Measurements from ENCODE around the gene TCP10L.
"Not testable (repeated sequence)": the region's sequence is repeated elsewhere in the genome, so short reads cannot be mapped to it uniquely, and the experiment has no call there.

The TCP10L gene

DNA sequence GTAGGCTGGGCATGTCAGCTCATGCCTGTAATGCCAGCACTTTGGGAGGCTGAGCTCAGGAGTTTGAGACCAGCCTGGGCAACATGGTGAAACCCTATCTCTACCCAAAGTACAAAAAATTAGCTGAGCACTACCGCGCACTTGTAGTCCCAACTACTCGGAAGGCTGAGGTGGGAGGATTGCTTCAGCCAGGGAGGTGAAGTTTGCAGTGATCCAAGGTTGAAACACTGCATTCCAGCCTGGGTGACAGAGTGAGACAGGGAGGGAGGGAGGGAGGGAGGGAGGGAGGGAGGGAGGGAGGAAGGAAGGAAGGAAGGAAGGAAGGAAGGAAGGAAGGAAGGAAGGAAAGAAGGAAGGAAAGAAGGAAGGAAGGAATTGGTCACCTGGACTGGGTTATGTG is 53.8 kb downstream of the TCP10L start:
- not testable (repeated sequence) for H3K4me3 Mint-ChIP-seq; H3K27ac Mint-ChIP-seq; H3K9me3 Mint-ChIP-seq (ENCODE audit: low read depth); H3K4me1 Mint-ChIP-seq (ENCODE audit: low read depth); H3K27me3 Mint-ChIP-seq; H3K36me3 Mint-ChIP-seq

DNA sequence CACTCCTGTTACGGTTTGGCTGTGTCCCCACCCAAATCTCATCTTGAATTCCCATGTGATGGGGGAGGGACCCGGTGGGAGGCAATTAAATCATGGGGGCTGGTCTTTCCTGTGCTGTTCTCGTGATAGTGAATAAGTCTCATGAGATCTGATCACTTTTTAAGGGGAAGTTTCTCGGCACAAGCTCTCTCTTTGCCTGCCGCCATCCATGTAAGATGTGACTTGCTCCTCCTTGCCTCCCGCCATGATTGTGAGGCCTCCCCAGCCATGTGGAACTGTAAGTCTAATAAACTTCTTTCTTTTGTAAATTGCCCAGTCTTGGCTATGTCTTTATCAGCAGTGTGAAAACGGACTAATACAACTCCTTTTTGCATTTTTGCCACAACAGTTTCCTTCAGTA is 54.5 kb downstream of the TCP10L start:
- not testable (repeated sequence) for H3K27me3 Mint-ChIP-seq; H3K27ac Mint-ChIP-seq; H3K36me3 Mint-ChIP-seq; H3K4me3 Mint-ChIP-seq; H3K4me1 Mint-ChIP-seq (ENCODE audit: low read depth); H3K9me3 Mint-ChIP-seq (ENCODE audit: low read depth)

DNA sequence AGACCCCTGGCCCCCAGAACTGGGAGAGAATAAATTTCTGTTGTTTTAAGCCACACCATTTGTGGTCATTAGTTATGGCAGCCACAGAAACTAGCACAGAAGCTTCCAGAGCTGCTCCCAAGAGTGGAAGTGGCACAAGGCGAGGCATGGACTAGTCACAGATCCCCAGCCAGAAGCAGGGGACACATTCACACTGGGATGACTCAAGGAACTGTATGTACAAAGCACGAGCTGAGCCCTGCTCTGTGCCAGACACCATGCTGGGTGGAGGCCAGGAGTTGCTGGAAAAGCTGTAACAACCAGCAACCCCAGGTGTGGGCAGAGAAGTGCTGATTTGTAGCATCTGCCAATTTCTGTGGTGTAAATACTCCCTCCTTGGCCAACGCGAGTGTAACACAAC is 55.6 kb downstream of the TCP10L start:
- Mint-ChIP-seq H3K4me1 (ENCODE audit: low read depth) (no peaks in the 10 kb centered on the region), H3K9me3 (ENCODE audit: low read depth) (peaks cover 5% of the 10 kb centered on the region), H3K36me3 (peaks cover 6% of the 10 kb centered on the region), H3K27ac (no peak overlapping the region), H3K4me3 (no peak overlapping the region), H3K27me3 (no peaks in the 10 kb centered on the region)

DNA sequence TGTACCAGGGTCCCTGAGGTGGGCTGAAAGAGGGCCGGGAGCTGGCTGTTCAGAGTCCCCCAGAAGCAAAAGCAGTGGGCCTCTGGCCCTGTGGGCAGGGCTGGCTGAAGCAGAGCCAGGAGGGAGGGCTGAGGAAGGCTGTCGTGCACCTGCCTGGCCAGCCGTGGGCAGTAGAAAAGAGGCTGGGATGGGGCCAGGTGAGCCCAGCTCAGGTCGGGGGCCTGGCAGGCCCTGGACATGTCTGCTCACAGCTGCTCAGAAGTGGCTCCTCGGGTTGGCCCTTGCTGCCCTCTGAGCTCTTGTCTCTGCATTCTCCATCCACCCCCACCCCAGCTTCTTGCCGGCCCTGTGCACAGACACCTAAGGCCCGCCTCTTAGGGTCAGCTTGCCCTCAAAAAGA is 60.0 kb downstream of the TCP10L start:
- no peaks in the 10 kb centered on the region for H3K27me3 Mint-ChIP-seq

DNA sequence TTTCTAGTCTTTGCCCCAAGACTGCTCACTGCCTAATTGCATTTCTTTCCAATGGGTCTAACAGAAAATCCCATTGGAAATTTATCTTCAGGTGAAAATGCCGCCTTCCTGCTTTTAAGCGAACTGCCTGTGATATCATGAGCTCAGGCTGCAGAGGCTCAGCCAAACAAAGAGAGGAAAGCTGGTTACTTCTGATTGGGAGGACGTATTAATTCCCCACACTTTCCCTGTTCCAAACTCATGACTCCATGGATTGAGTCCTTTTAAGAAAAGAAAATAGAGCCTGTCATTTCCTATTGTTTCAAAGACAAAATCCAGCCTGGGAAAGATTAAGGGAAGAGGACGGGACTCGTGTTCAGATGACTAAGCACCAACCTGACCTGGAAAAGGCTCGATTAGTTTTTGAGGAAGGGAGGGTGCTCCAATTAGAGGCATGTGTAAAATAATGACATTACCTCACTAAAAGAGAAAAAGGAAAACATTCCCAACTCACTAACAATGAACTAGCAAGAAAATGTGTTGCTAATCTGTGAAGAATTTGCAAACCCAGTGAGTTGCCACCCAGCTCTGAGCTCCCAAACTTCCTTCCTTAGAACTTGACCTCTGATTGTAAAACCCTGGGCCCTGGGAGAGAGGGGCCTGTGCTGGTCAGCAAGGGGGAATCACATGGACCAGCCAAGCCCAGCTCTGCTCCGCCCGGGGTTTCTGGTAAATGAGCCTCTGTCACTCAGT is 61.2 kb downstream of the TCP10L start:
- no peaks in the 10 kb centered on the region for H3K36me3 Mint-ChIP-seq
- H3K4me1 Mint-ChIP-seq (ENCODE audit: low read depth): no peaks in the 10 kb centered on the region
- no peak overlapping the region for H3K4me3 Mint-ChIP-seq
- no peak overlapping the region for H3K27ac Mint-ChIP-seq
- no peaks in the 10 kb centered on the region for H3K27me3 Mint-ChIP-seq
- H3K9me3 Mint-ChIP-seq (ENCODE audit: low read depth): peaks cover 5% of the 10 kb centered on the region

More for the DNA sequence above, 60.0 kb downstream of the TCP10L start:
- Mint-ChIP-seq H3K4me3 (no peak overlapping the region), H3K27ac (no peak overlapping the region), H3K4me1 (ENCODE audit: low read depth) (no peaks in the 10 kb centered on the region), H3K9me3 (ENCODE audit: low read depth) (peaks cover 5% of the 10 kb centered on the region), H3K36me3 (no peaks in the 10 kb centered on the region)

Measured in activated naive CD8-positive, alpha-beta T cell (primary cell).